Measurements from ENCODE around the gene SEMA6B. TPM values are rescaled to one million over a fixed set of nuclear protein-coding genes. Genes with fewer than 3 reads are reported as not detected.

Gene SEMA6B
- total RNA-seq, 1 donor from 2014 or later = 35.1 TPM

DNA sequence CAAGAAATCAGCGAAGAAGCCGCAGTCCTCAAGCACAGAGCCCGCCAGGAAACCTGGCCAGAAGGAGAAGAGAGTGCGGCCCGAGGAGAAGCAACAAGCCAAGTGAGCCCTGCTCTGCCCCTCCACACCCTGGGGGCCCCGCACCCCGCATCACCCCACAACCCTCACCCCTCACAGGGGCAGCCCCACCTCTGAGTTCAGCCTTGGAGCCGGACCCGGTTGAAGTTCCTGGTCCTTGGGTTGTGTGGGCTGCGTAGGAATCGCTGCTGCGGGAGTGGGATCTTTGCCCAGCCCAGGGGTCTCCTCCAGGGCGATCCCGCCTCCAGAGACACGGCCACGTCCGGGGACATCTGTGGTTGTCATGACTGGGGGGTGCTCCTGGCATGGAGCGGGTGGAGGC is 63.2 kb downstream of the SEMA6B start:
- DNase-seq (ENCODE audit: low spot score) = no peak

- no peak for DNase-seq (ENCODE audit: low spot score)
Observed at GRCh38 chr19:4495471-4495870, 64.0 kb downstream of the SEMA6B start.

DNA sequence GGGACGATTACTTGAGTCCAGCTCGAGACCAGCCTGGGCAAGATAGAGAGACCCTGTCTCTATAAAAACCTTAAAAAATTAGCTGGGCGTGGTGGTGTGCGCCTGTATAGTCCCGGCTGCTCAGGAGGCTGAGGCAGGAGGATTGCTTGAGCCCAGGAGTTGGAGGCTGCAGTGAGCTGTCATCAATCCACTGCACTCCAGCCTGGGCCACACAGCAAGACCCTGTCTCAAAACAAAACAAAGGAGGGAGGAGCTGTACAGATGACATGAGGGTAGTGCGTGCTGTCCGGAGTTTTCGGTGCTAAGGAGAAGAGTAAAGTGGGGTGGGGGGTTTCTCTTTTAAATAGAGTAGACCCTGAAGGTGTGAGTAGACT is 64.8 kb downstream of the SEMA6B start:
- DNase-seq (ENCODE audit: low spot score) = no peak

- no peak for DNase-seq (ENCODE audit: low spot score)
Observed at GRCh38 chr19:4493929-4494690, 65.4 kb downstream of the SEMA6B start.

DNA sequence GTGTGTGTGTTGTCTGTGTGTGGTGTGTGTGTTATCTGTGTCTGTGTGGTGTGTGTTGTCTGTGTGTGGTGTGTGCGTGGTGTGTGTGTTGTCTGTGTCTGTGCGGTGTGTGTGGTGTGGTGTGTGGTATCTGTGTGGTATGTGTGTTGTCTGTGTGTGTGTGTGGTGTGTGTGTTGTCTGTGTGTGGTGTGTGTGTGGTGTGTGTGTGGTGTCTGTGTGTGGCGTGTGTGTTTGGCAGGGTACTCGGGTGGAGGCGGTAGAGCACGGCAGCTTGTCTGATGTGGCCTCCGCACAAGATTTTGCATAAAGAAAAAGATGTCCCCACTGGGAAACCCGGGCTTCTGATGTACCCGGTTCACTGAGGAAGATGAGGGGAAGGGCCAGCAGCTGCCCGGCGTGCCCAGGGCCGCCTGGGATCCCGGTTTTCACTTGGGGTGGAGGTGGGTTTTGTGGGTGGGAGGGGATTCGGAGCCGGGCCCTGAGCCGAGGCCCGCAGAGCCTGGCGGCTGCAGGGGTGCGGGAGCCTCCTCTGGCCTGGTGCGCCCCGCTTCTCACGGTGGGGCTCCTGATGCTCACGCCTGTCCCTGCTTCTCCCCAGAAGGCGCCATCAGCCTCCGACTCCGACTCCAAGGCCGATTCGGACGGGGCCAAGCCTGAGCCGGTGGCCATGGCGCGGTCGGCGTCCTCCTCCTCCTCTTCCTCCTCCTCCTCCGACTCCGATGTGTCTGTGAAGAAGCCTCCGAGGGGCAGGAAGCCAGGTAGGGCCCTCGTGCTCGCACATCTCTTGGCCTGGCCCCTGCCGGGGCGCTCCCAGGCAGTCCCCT is 66.2 kb downstream of the SEMA6B start:
- DNase-seq (ENCODE audit: low spot score) = no peak

Other genes with a start within 250 kb of the SEMA6B start
- gene STAP2, start 220.9 kb downstream of the SEMA6B start, total RNA-seq = 3.0 TPM
- 14.4 TPM for gene MPND, start 216.1 kb downstream of the SEMA6B start, total RNA-seq
- 91.2 TPM for gene SH3GL1, start 159.1 kb downstream of the SEMA6B start, total RNA-seq
- gene CHAF1A, start 157.0 kb downstream of the SEMA6B start, total RNA-seq = 6.0 TPM
- 119 TPM for gene UBXN6, start 101.9 kb downstream of the SEMA6B start, total RNA-seq
- 22.8 TPM for gene HDGFL2, start 87.4 kb downstream of the SEMA6B start, total RNA-seq
- gene PLIN4, start 41.2 kb downstream of the SEMA6B start, total RNA-seq = 2,078 TPM
- gene PLIN5, start 24.5 kb downstream of the SEMA6B start, total RNA-seq = 62.5 TPM
- 4.0 TPM for gene LRG1, start 19.6 kb downstream of the SEMA6B start, total RNA-seq
- gene TNFAIP8L1, start 79.8 kb upstream of the SEMA6B start, total RNA-seq = 6.9 TPM
- gene MYDGF, start 110.7 kb upstream of the SEMA6B start, total RNA-seq = 98.5 TPM
- gene DPP9, start 164.2 kb upstream of the SEMA6B start, total RNA-seq = 54.8 TPM
- gene FEM1A, start 232.1 kb upstream of the SEMA6B start, total RNA-seq = 10.9 TPM